HL-60 (cell line): ENCODE measurements around the gene LSM12.

ENCODE experiments used
- DNase-seq, 2 experiments: peaks; one replicate each; pipeline ENCODE4 v3.0.0-alpha.2; 2010 to 2020; ENCODE audit warnings: low read depth in 1 of 2, low spot score in 1 of 2
- H3K27ac ChIP-seq: fragments of 250-450 bp; sonication (Bioruptor Pico); replicated peaks from 2 replicates; pipeline ENCODE4 v1.5.1; 2020; ENCODE audit warnings: mild to moderate bottlenecking, moderate library complexity
- H3K27me3 ChIP-seq: fragments of 250-450 bp; sonication (Bioruptor Pico); 2 replicates; pipeline ENCODE4 v1.5.1; 2021; ENCODE audit warnings: mild to moderate bottlenecking, moderate library complexity; ENCODE audit not compliant: insufficient read depth, poor library complexity, severe bottlenecking
- H3K4me3 ChIP-seq: replicated peaks from 2 replicates; pipeline ENCODE4 v1.5.1; 2011; ENCODE audit warnings: mild to moderate bottlenecking, control low read depth, low read length; ENCODE audit not compliant: insufficient read depth
- CTCF ChIP-seq: IDR thresholded peaks from one replicate; pipeline ENCODE4 v1.5.1; 2011; ENCODE audit warnings: low read length, control low read depth, inconsistent platforms; ENCODE audit not compliant: insufficient read depth
- GABPA ChIP-seq: IDR thresholded peaks from 2 replicates; pipeline ENCODE4 v1.6.1; 2012; ENCODE audit warnings: low read depth
- POLR2AphosphoS5 ChIP-seq: IDR thresholded peaks from 2 replicates; pipeline ENCODE4 v1.6.1; 2012; ENCODE audit warnings: low read depth
- REST ChIP-seq: IDR thresholded peaks from 2 replicates; pipeline ENCODE4 v1.6.1; 2012; ENCODE audit warnings: low read depth; ENCODE audit not compliant: insufficient replicate concordance
- SPI1 ChIP-seq: IDR thresholded peaks from 2 replicates; pipeline ENCODE4 v1.6.1; 2012; ENCODE audit warnings: low read depth, mild to moderate bottlenecking, borderline replicate concordance

LSM12 gene

GRCh38 chr17:43992641-43993040, 73.8 kb downstream of the LSM12 start:
- no peak for TF ChIP-seq POLR2AphosphoS5
- TF ChIP-seq GABPA = no peak
- TF ChIP-seq SPI1 = no peak
- no peak overlapping the region for H3K4me3 ChIP-seq
- DNase-seq = no peak
- H3K27me3 ChIP-seq = peaks cover 32% of the 10 kb centered on the region
- no peak overlapping the region for H3K27ac ChIP-seq

- TF ChIP-seq REST (no peak), POLR2AphosphoS5 (no peak), CTCF (no peak), GABPA (no peak), SPI1 (no peak)
- H3K27me3 ChIP-seq = peaks cover 24% of the 10 kb centered on the region
- DNase-seq = no peak
- no peak overlapping the region for H3K4me3 ChIP-seq
- no peak overlapping the region for H3K27ac ChIP-seq
These were observed 78.2 kb downstream of the LSM12 start for GRCh38 chr17:43988301-43988700.

GRCh38 chr17:43987131-43988021, 79.1 kb downstream of the LSM12 start:
- no peak overlapping the region for H3K4me3 ChIP-seq
- peaks cover 32% of the 10 kb centered on the region for H3K27me3 ChIP-seq
- no peak overlapping the region for H3K27ac ChIP-seq
- DNase-seq = no peak
- TF ChIP-seq CTCF (no peak), GABPA (no peak), POLR2AphosphoS5 (no peak), REST (no peak), SPI1 (no peak)

- peaks cover 40% of the 10 kb centered on the region for H3K27me3 ChIP-seq
- no peak overlapping the region for H3K4me3 ChIP-seq
- no peak for DNase-seq
- H3K27ac ChIP-seq = no peak overlapping the region
- no peak for TF ChIP-seq POLR2AphosphoS5
- no peak for TF ChIP-seq REST
- no peak for TF ChIP-seq SPI1
- TF ChIP-seq CTCF = no peak
- TF ChIP-seq GABPA = no peak
These were observed 80.1 kb downstream of the LSM12 start for GRCh38 chr17:43986225-43986981.
